Ascending aorta (tissue), 2 donors: ENCODE results near the gene GRK5. TPM values are rescaled to one million over a fixed set of nuclear protein-coding genes. Genes with fewer than 3 reads are reported as not detected.

Experiments used
- DNase-seq, 2 donors: peaks; one replicate each; pipeline ENCODE4 v3.0.0-alpha.2; 2019; ENCODE audit warnings: low spot score in 2 of 2
- H3K27ac ChIP-seq, 2 donors: fragments of 200-600 bp; sonication (generic); one replicate each; pipeline ENCODE4 v1.5.1; 2016 to 2017; ENCODE audit warnings: mild to moderate bottlenecking in 1 of 2
- H3K27me3 ChIP-seq: fragments of 200-600 bp; sonication (generic); one replicate; pipeline ENCODE4 v1.5.1; 2017
- H3K36me3 ChIP-seq, 2 donors: fragments of 200-600 bp; sonication (generic); one replicate each; pipeline ENCODE4 v1.5.1; 2016
- H3K4me1 ChIP-seq, 2 donors: fragments of 200-600 bp; sonication (generic); one replicate each; pipeline ENCODE4 v1.5.1; 2016 to 2017; ENCODE audit warnings: mild to moderate bottlenecking in 1 of 2
- H3K4me3 ChIP-seq, 2 donors: fragments of 200-600 bp; sonication (generic); one replicate each; pipeline ENCODE4 v1.5.1; 2016 to 2017; ENCODE audit warnings: mild to moderate bottlenecking in 1 of 2
- H3K9me3 ChIP-seq, 2 donors: fragments of 200-600 bp; sonication (generic); one replicate each; pipeline ENCODE4 v1.5.1; 2016
- CTCF ChIP-seq, 3 experiments: fragments of 200-600 bp in 2 of 3; fragments of 450-650 bp in 1 of 3; sonication (generic) in 2 of 3; IDR thresholded peaks; one replicate each; pipeline ENCODE4 v1.5.1; 2016 to 2019; ENCODE audit warnings: antibody characterized with exemption in 3 of 3, mild to moderate bottlenecking in 1 of 3, moderate library complexity in 1 of 3
- intact Hi-C: fragments of 100-400 bp; cut with DNase I; formaldehyde crosslinking; loops from one replicate; pipeline ENCODE4 v1.15.1; 2023
- total RNA-seq: library from RNA; depleted of rRNA; stranded (reverse); fragments of >200 nt; gene quantifications from one replicate; pipeline ENCODE4 v1.1.0, GENCODE V29; 2016

The GRK5 gene
- total RNA-seq, 1 donor from 2014 or later: 75.5 TPM

DNA sequence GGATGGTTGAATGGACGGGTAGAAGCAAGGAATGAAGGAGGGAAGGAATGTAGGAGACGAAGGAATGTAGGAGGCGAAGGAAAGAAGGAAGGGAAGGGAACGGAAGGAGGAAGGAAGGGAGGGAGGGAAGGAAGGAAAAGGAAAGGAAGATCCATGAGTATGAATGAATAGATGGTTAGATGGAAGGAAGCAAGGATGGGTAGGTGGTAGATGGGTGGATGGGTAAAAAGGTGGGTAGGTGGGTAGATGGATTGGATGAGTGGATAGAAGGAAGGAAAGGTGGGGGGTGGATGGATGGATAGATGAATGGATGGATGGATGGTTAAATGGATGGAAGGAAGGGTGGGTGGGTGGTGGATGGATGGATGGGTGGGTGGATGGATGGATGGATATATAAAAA, 257.7 kb downstream of the GRK5 start:
- no peak for TF ChIP-seq CTCF (IDR thresholded peaks at IDR 0.05)
- no peak for DNase-seq
- Histone ChIP-seq H3K4me3 (no peak overlapping the region), H3K36me3 (no peaks in the 10 kb centered on the region), H3K4me1 (no peaks in the 10 kb centered on the region), H3K27me3 (no peaks in the 10 kb centered on the region), H3K27ac (no peak overlapping the region), H3K9me3 (no peaks in the 10 kb centered on the region)
- intact Hi-C loops: no loop called here

- intact Hi-C loops: no loop called here
- no peaks in the 10 kb centered on the region for H3K36me3 ChIP-seq
Observed at GRCh38 chr10:119466076-119466475, 258.7 kb downstream of the GRK5 start.

GRCh38 chr10:119466655-119467054, 259.3 kb downstream of the GRK5 start:
- H3K4me3 ChIP-seq: no peak overlapping the region
- no peaks in the 10 kb centered on the region for H3K9me3 ChIP-seq
- no peak for DNase-seq
- H3K4me1 ChIP-seq: no peaks in the 10 kb centered on the region
- H3K27ac ChIP-seq: no peak overlapping the region
- H3K27me3 ChIP-seq: no peaks in the 10 kb centered on the region
- intact Hi-C loops: no loop called here
- no peak for TF ChIP-seq CTCF (IDR thresholded peaks at IDR 0.05)
- no peaks in the 10 kb centered on the region for H3K36me3 ChIP-seq

More at GRCh38 chr10:119466076-119466475, 258.7 kb downstream of the GRK5 start:
- no peak overlapping the region for H3K27ac ChIP-seq
- DNase-seq: no peak
- no peaks in the 10 kb centered on the region for H3K27me3 ChIP-seq
- TF ChIP-seq CTCF (IDR thresholded peaks at IDR 0.05): no peak
- no peaks in the 10 kb centered on the region for H3K9me3 ChIP-seq
- H3K4me3 ChIP-seq: no peak overlapping the region
- no peaks in the 10 kb centered on the region for H3K4me1 ChIP-seq

DNA sequence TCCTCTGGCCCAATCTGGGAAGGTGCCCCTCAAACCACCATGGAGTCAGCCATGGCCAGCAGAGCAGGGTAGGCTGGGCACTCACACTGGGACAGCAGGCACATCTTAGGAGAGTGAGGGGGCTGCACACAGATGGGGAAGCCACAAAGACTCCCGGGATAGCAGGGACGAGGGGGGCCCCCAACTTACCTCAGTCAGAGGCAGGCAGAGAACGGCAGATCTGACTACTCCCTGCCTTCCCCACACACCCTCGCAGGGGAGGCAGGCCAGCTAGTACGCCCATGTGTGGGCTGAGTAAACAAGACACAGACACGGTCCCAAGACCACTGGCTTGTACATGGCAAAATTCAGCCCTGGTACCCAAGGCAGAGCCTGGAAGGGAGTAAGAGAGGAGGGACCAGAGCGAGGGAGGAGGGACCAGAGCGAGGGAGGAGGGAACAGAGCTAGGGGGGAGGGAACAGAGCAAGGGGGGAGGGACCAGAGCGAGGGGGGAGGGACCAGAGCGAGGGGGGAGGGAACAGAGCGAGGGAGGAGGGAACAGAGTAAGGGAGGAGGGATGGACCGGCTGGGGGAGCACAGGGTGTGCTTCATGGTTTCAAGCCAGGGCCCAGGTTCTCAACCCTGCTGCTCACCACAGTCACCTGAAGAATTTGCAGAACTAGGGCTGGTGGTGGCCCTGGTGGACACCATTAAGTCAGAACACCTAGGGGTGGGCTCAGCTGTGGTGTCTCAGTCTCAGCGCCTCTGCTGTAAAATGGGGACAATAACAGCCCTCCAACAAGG, 261.4 kb downstream of the GRK5 start:
- H3K9me3 ChIP-seq: no peaks in the 10 kb centered on the region
- no peak for DNase-seq
- H3K4me1 ChIP-seq: no peaks in the 10 kb centered on the region
- intact Hi-C loops: no loop called here
- H3K27ac ChIP-seq: no peak overlapping the region
- H3K36me3 ChIP-seq: no peaks in the 10 kb centered on the region
- no peaks in the 10 kb centered on the region for H3K27me3 ChIP-seq
- H3K4me3 ChIP-seq: no peak overlapping the region
- TF ChIP-seq CTCF (IDR thresholded peaks at IDR 0.05): no peak

- no peaks in the 10 kb centered on the region for H3K27me3 ChIP-seq
- no peaks in the 10 kb centered on the region for H3K9me3 ChIP-seq
- no peak for TF ChIP-seq CTCF (IDR thresholded peaks at IDR 0.05)
- H3K36me3 ChIP-seq: no peaks in the 10 kb centered on the region
- no peak for DNase-seq
- no peaks in the 10 kb centered on the region for H3K4me1 ChIP-seq
- no peak overlapping the region for H3K27ac ChIP-seq
- no peak overlapping the region for H3K4me3 ChIP-seq
- intact Hi-C loops: no loop called here
Observed at GRCh38 chr10:119469325-119469707, 261.9 kb downstream of the GRK5 start.
